OCI-LY7 (cell line): ENCODE results near the gene OR8B12.

Experiments
- EZH2phosphoT487 ChIP-seq: fragments of 200-600 bp; sonication (generic); IDR thresholded peaks from 2 replicates; pipeline ENCODE4 v1.6.1; 2018; ENCODE audit warnings: low read depth, borderline replicate concordance, mild to moderate bottlenecking, mixed run types, antibody characterized with exemption, low read length, moderate library complexity, mixed read lengths
- TF ChIP-seq, protein P1 (sequence below): fragments of 200-600 bp; sonication (generic); conservative IDR thresholded peaks from 2 replicates; pipeline ENCODE4 v1.5.1; 2014; ENCODE audit warnings: mild to moderate bottlenecking, antibody characterized with exemption, low read length, moderate library complexity, mixed read lengths

DNA sequence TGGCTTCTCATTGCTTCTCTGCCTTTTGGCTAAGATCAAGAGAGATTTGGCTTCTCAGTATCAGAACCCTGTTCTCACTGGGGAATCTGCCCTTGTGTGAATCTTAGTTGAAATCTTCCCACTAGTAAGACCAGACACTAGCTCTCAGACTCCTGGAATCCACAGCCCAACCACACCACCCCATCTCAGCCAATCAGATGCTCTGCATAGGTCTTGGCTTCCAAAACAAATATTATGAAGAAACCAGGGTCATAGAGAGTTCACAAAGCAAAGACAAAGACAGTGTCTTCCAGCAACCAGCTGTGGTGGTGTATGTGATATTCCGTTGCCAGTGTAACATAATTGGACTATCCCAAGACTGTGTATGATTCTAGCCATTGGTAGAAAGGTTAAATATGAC lies 5.4 kb downstream of the OR8B12 start:
- TF ChIP-seq, protein P1, sequence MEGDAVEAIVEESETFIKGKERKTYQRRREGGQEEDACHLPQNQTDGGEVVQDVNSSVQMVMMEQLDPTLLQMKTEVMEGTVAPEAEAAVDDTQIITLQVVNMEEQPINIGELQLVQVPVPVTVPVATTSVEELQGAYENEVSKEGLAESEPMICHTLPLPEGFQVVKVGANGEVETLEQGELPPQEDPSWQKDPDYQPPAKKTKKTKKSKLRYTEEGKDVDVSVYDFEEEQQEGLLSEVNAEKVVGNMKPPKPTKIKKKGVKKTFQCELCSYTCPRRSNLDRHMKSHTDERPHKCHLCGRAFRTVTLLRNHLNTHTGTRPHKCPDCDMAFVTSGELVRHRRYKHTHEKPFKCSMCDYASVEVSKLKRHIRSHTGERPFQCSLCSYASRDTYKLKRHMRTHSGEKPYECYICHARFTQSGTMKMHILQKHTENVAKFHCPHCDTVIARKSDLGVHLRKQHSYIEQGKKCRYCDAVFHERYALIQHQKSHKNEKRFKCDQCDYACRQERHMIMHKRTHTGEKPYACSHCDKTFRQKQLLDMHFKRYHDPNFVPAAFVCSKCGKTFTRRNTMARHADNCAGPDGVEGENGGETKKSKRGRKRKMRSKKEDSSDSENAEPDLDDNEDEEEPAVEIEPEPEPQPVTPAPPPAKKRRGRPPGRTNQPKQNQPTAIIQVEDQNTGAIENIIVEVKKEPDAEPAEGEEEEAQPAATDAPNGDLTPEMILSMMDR, result no peak
- no peak for TF ChIP-seq EZH2phosphoT487
